Bone marrow (tissue), 2 donors: Measurements from ENCODE around the gene PRR11.
"Not testable (repeated sequence)": the region's sequence is repeated elsewhere in the genome, so short reads cannot be mapped to it uniquely, and the experiment has no call there.

Experiments used
- DNase-seq, 2 donors: peaks; one replicate each; lab custom pipeline; 2025; lab: John Stamatoyannopoulos, UW

The PRR11 gene

DNA sequence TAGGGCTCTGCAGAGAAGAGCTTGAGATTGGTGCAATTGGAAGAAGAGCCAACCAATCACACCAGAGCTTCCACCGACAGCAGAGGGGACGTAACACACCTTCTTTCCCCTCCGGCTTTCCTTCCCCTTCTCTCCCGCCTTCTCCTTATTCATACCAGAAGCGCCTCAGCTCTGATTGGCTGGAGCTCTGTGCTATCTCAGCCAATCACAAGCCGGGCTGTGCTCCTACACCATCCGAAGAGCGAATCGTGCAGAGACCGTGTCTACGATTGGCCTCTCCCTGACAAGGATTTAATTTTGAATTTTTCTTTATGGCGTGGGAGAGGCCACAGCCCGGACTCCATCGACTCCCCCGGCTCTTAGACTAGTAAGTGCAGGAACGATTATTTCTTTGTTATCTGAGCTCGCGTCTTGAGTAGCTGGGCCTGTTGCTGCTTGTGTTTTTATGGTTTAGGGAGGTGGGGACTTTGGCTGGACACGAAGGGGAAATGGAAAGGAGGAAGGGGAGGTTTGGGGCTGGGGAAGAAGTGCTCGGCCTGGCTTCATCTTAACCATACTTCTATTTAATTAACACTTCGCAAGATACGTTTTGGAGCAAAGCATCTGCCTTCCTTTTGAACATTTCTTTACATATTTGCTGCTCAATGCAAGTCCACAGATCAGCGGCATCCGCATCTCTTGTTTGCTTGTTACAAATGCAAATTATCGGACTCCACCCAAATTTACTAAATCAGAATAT is at the start of gene PRR11:
Gene PRR11 (plus strand): TSS at position 308 of the 739 bp plus-strand sequence. CDS start 14,007 bp downstream, outside the sequence.
- peak; percentile 80 to 100 for DNase-seq

DNA sequence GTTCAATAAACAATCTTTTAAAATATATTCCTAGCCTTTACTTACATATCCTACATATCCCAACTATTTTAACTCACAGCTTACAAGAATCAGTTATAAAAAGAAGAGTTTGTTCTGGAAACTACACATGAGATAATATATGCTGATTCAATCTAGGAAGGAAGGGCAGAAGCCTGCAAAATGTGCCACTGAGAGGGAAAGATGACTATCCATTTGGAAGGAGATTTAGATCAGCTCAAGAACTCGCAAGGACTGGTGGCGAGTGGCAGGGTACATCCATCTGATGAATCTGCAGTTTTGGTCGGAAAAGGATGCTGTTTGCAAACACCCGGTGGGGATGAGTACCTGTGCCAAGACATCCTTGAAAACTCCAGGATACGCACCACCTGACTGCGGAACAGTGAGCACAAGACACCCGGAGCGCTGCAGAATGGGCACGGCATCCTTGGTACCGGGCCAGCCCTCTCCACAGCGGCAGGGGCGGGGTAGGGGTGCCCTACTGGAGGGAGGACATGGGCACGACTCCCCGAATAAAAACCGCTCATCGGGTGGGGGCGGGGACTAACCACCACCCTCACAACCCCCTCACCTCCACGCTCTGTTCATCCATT is 49.6 kb upstream of the PRR11 start:
- peak; percentile 23 to 38 for DNase-seq

DNA sequence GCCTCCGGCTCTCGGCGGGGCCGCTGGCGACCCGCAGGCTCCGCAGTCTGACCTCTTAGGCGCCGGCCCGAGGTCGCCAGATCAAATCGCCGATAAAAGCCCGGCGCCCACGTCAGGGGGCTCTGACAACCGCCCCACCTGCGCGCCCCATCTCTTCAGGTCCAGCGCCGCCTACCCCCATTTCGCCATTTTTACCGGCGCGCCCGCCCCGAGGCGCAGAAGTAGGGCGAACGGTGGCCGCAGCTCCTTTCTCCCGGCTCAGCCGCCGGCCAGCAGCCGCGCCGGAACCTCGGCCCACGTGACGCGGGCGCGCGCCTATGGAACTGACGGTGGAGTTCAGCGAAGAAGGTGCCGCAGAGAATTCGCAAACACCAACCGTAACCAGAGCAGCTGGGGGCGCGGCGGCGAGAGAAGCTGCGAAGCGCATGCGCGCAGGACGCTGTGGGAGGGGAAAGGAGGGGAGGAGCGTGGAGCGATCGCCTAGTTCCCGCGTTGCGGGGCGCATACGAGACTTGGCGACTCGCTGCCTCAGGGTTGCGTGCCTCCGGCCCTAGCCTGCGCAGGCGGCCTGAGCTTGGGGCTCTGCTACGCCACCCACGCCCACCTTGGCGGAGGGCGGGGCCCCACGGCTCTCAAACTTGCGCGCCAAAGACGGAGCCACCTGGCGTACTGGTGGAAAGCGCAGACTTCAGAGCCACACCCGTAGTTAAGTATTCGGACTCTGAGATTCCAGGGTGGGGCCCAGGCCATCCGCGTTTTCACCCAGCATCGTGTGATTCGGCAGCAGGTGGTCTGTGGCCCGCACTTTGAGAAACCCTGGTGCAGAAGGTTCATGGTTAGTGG is 48.9 kb upstream of the PRR11 start, which contains the start of gene TRIM37:
Gene TRIM37 (minus strand): TSS at position 418 of the 843 bp plus-strand sequence. CDS start 419 bp downstream, outside the sequence.
- DNase-seq: peak; percentile 94 to 98

- no peak for DNase-seq
Measured at GRCh38 chr17:59107306-59107670, 48.3 kb upstream of the PRR11 start.

GRCh38 chr17:59108400-59109102 is 47.0 kb upstream of the PRR11 start:
- no peak for DNase-seq

DNA sequence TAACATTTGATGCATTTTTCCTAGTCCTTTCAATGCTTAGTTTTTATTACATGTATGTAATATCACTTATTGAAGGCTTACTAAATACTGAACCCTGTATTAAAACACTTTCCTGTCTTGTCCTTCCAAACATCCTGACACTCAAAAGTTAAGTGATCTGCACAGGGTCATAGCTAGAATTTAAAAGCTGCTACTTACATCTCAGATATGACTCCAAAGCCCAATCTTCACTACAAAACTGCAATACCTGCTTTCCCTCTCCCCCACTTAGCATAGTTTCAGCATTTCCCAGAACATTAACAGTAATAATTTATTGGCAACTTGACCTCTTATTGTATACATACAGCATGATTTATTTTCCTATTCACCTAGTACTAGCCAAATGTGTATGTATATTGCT is 44.6 kb upstream of the PRR11 start:
- DNase-seq: no peak

DNA sequence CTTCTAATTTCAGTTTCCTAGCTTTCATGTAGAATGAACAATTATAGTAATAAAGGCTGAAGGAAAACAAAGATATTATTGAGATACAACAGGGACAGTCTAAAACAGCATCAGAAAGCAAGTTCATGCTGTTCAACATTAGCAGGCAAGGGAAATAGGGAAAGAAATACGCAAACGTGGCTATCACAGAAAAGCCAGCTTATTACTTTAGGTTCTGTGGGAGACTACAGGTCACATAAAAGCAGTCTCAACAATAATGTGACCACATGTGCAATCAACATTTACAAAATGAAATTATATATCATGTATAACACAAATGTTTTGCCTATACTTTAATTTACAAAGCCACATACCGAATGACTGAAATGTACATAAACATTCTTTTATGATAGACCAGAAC is 44.0 kb upstream of the PRR11 start:
- no peak for DNase-seq

GRCh38 chr17:59115474-59115873 is 40.1 kb upstream of the PRR11 start:
- DNase-seq: no peak

DNA sequence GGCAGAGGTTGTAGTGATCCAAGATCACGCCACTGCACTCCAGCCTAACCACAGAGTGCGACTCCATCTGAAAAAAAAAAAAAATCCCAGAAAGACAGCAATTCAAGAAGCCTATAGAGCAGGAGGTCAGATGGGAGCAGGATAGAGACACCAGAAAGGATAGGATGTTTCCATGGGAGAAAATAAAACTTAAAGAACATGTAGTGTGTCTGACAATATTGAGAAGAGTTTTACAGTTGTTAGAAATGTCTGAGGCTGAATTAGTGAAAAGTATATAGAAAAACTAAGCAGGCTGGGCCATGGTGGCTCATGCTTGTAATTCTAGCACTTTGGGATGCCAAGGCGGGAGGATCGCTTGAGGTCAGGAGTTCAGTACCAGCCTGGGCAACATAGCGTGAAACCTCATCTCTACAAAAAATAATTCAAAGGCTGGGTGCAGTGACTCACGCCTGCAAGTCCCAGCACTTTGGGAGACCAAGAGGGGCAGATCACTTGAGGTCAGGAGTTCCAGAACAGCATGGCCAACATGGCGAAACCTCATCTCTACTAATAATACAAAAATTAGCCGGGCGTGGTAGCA is 33.6 kb upstream of the PRR11 start:
- no peak for DNase-seq

GRCh38 chr17:59124665-59125064 is 30.9 kb upstream of the PRR11 start:
- no peak for DNase-seq

GRCh38 chr17:59126809-59127417 is 28.6 kb upstream of the PRR11 start:
- no peak for DNase-seq

GRCh38 chr17:59129814-59130213 is 25.7 kb upstream of the PRR11 start:
- DNase-seq: no peak

DNA sequence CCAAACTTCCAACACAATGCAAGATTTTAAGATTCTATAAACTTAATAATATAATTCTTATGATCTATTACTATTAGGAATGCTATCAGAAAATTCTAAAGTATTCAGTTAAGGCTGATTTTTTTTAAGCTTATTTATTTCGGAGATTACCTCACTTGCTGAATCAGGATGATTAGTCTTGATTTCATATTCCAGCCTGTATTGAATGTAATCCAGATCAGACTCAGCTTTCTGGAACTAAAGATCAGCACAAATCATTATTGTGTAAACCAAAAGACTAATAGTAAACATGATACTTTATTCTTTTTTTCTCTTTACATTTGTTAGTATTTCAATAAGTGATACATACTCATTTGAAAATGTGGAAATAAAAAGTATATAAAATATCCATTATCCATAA is 24.4 kb upstream of the PRR11 start:
- no peak for DNase-seq

DNA sequence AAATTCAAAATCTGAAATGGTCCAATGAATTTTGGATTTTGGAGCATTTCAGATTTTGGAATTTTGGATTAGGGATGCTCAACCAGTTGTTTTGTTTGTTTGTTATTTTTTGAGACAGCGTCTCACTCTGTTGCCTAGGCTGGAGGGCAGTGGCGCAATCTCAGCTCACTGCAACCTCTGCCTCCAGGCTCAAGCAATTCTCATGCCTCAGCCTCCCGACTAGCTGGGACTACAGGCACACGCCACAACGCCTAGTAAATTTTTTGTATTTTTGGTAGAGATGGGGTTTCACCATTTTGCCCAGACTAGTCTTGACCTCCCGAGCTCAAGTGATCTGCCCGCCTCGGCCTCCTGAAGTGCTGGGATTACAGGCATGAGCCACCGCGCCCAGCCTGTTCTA is 17.2 kb upstream of the PRR11 start:
- not testable (repeated sequence) for DNase-seq

GRCh38 chr17:59139939-59140338 is 15.6 kb upstream of the PRR11 start:
- no peak for DNase-seq

DNA sequence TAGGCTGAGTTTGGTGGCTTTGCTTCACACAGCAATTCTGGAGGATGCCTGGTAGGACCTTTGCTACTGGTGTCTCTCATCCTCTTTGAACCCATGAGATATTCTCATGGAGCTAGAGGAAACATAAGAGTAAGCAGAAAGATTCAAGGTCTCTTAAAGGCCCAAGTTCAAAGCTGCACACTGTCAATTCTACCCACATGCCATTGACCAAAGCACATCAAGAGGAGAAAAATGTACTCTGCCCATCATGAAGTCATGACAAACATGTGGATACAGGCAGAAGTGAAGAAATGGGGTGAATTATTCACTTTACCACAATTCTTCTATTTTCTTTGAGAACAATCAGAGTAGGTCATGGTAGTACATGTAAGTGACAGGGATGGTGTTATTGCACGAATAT is 13.7 kb upstream of the PRR11 start:
- DNase-seq: no peak

DNA sequence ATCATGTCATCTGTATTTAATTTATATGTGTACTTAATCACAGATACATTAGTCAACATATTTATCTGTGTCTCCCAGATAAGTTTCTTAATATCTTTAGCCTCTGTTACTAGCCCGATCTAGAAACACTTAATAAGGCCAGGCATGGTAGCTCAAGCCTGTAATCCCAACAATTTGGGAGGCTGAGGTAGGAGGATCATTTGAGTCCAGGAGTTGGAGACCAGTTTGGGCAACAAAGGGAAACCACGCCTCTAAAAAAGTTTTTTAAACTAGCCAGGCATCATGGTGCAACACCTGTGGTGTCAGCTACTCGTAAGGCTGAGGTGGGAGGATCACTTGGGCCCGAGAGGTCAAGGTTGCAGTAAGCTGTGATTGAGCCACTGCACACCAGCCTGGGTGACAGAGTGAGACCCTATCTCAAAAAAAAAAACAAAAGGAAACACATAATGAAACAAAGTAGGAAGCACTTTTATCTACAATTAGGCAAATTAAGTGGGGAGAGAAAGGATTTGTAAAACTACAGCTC is 9.9 kb upstream of the PRR11 start:
- DNase-seq: no peak

DNA sequence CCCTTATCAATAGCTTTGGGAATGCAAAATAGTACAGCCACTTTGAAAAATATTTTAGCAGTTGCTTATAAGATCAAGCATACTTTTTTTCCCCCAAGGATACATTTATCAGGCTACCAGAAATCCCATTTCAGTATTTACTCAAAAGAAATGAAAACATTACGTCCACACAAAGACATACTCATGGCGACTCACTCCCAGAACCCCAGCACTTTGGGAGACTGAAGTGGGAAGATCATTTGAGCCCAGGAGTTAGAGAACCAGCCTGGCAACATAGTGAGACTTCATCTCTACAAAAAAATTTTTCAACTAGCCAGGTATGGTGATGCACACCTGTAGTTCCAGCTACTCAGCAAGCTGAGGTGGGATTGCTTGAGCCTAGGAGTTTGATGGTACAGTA is 6.5 kb upstream of the PRR11 start:
- no peak for DNase-seq

- DNase-seq: no peak
Measured at GRCh38 chr17:59149841-59150511, 5.6 kb upstream of the PRR11 start.

DNA sequence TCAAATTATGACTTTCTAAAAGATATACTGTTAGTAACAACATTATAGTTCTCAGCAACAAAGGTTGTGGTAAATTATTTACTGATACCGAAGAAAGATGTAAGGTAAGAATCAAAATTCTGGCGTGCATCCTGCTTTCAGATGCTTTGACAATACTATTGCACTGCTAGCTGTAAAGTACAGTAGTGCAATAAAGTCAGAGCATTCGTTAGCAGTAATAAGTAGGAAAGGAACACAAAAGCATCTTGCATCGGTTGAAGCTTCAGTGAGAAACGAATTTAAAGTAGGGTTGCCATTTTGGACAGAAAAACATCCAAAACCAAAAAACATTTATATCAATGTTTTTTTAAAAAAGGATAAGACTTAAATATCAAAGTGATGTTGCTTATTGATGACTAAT is 4.5 kb upstream of the PRR11 start:
- DNase-seq: no peak

- no peak for DNase-seq
Measured at GRCh38 chr17:59151591-59151990, 4.0 kb upstream of the PRR11 start.
